ENCODE results near the gene DNAJA1. TPM values are rescaled to one million over a fixed set of nuclear protein-coding genes. Genes with fewer than 3 reads are reported as not detected.
A peak's percentile ranks its signal among the peaks of the same experiment; 100 is the strongest.

DNAJA1 gene
- total RNA-seq, 3 donors from 2014 or later: 47.3 to 122 (median 74.4) TPM

DNA sequence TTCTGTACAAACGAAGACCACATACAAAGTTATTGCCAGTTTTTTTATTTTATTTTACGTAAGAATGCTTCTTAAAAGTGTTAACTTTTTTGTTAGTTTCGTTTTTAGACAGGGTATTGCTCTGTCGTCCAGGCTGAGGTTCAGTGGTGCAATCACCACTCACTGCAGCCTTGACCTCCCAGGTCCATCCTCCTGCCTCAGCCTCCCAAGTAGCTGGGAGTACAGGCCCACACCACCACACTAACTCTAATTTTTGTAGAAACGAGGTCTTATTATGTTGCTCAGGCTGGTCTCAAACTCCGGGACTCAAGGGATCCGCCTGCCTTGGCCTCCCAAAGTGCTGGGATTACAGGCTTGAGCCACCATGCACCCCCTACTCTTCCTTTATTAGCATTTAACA lies 2.3 kb upstream of the DNAJA1 start:
- TF ChIP-seq, protein P1, sequence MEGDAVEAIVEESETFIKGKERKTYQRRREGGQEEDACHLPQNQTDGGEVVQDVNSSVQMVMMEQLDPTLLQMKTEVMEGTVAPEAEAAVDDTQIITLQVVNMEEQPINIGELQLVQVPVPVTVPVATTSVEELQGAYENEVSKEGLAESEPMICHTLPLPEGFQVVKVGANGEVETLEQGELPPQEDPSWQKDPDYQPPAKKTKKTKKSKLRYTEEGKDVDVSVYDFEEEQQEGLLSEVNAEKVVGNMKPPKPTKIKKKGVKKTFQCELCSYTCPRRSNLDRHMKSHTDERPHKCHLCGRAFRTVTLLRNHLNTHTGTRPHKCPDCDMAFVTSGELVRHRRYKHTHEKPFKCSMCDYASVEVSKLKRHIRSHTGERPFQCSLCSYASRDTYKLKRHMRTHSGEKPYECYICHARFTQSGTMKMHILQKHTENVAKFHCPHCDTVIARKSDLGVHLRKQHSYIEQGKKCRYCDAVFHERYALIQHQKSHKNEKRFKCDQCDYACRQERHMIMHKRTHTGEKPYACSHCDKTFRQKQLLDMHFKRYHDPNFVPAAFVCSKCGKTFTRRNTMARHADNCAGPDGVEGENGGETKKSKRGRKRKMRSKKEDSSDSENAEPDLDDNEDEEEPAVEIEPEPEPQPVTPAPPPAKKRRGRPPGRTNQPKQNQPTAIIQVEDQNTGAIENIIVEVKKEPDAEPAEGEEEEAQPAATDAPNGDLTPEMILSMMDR (IDR thresholded peaks at IDR 0.05): no peak
- Histone ChIP-seq H3K4me1 (ENCODE audit: low read depth) (peaks cover 31% of the 10 kb centered on the region), H3K36me3 (ENCODE audit: low read depth) (no peaks in the 10 kb centered on the region), H3K9me3 (no peaks in the 10 kb centered on the region), H3K4me3 (no peak overlapping the region)
- DNase-seq (no peak), ATAC-seq (no peak)
- intact Hi-C loops (cut with DNase I, micrococcal nuclease): no loop called here

DNA sequence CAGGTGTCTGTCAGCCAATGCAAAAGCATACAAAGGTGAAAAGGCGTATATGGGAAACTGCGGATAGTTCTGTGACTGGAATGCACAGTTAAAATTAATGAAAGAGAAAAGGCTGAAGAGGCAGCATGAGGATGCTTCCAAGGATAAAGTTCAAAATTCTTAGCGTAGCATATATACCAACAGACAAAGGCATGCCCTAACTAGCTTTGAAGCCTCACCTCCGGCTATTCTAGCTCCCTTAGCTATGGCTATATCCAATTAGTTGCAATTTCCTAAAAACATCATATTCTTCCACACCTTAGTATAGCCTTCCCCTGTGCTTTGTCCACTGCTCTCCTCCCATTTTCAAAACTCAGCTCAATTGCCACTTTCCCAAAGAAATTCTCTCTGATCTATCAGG lies 1.4 kb upstream of the DNAJA1 start:
- TF ChIP-seq, protein P1 (IDR thresholded peaks at IDR 0.05): no peak
- H3K9me3 ChIP-seq: no peaks in the 10 kb centered on the region
- ATAC-seq: no peak
- no peak overlapping the region for H3K4me3 ChIP-seq
- H3K4me1 ChIP-seq (ENCODE audit: low read depth): peaks cover 31% of the 10 kb centered on the region
- DNase-seq: no peak
- no peaks in the 10 kb centered on the region for H3K36me3 ChIP-seq (ENCODE audit: low read depth)
- intact Hi-C loops (cut with DNase I, micrococcal nuclease): no loop called here

DNA sequence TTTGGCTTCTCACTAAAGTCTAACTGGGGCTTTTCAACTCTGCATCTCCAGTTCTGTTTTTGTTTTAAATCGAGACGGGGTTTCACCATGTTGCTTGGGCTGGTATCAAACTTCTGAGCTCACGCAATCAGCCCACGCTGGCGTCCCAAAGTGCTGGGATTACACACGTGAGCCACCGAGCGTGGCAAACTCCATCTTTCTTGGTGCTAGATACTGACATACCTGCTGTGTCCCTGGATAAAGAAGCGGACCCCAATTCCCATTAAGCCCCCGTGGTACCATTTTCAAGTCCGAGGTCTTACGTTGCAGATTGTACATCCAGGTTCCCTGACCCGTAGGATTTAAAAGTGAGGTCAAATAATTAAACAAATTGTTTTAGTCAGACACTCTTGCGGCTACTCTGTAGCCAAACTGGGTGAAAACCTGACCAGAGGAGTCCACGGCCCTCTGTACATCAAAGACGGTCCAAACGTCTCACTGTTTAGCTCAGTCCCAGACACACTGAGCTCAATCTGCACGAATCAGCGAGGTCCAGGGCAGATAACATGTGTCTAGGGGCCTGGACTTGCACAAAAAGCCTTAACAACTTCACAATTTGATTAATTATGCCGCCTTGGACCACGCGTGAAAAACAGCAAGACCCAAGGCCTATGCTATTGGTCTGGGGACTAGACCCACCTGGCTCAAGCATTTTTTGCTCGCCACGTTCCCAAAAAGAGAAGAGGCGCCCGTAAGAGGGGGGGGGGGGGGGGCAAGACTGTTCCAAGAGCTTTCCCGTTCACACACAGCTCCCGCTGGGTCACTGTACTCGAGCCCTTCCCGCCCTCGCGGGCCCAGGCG lies 727 bp upstream of the DNAJA1 start:
- H3K4me1 ChIP-seq (ENCODE audit: low read depth): peaks cover 36% of the 10 kb centered on the region
- DNase-seq (peak in 1 of 3 donors; percentile 32), ATAC-seq (peak; percentile 3)

DNA sequence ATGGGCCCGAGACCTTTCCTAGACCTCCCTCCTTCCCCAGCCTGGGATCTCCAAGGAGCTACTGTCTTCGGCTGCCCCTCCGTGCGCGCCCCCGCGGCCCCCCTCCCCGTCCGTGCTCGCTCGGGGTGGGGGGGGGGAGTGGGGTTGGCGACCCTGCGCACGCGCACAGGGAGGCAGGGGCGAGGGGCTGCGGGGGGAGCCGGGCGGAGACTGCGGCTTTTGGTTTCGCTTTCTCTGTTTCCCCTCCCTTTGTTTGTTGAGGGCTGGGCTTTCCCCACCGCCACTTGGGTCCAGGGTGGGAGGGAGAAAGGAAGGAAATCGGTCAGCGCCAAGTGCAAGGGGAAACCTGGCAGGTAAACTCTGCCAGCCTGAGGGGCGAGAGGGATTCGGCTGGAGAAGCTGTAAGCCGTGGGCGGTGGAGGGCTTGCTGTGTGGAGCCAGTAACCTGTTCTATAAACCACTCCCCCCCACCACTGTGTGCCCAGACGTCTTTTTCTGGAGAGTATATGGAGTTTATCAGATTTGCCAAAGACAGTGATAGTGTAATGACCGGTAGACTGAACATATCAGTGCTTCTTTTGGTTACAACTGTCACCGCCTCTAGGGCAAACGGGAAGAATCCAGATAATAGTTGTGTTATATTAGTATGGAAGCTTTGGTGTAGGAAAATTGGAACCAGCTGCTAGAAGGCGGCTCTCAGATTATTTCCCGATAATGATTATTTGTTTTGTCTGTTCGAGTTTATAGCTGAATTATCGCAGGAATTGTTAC lies 684 bp downstream of the DNAJA1 start:
- Histone ChIP-seq H3K4me3 (peak overlapping the region; percentile 91), H3K36me3 (ENCODE audit: low read depth) (no peaks in the 10 kb centered on the region), H3K4me1 (ENCODE audit: low read depth) (peaks cover 39% of the 10 kb centered on the region), H3K9me3 (no peaks in the 10 kb centered on the region)
- intact Hi-C loops (cut with DNase I, micrococcal nuclease): no loop called here
- TF ChIP-seq, protein P1 (IDR thresholded peaks at IDR 0.05): no peak
- ATAC-seq: peak; percentile 74
- DNase-seq: peak; percentile 70 to 80 (median 79)

More for the DNA sequence above, 727 bp upstream of the DNAJA1 start:
- no peaks in the 10 kb centered on the region for H3K36me3 ChIP-seq (ENCODE audit: low read depth)
- intact Hi-C loops (cut with DNase I, micrococcal nuclease): no loop called here
- no peaks in the 10 kb centered on the region for H3K9me3 ChIP-seq
- peak overlapping the region; percentile 91 for H3K4me3 ChIP-seq
- TF ChIP-seq, protein P1 (IDR thresholded peaks at IDR 0.05): no peak

DNA sequence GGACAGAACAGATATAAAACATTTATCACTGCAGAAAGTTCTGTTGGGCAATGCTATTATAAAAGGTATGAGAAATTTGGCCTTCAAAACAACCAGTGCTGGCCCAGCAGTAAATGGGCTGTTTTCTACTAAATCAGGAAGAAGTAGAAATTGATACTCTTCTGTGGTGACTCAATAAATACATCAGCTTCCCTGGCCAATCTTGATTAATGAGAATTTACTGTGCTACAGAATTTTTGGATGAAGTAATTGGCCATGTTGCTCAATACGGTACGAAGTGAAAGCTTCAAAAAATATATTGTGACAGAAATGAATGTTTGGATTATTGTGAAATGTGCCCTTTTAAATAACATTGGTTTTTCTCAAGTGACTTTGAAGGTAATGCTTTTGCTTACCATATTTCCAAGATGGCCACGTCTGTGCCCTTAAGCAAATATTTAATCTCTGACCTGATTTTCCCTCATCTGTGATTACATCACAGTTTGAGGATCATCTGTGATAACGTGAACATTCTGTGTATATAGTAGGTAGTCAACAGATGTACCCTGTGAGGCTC lies 4.2 kb downstream of the DNAJA1 start:
- TF ChIP-seq, protein P1 (IDR thresholded peaks at IDR 0.05): no peak
- DNase-seq: no peak
- no peaks in the 10 kb centered on the region for H3K9me3 ChIP-seq
- ATAC-seq: no peak
- intact Hi-C loops (cut with DNase I, micrococcal nuclease): no loop called here
- H3K36me3 ChIP-seq (ENCODE audit: low read depth): no peaks in the 10 kb centered on the region
- no peak overlapping the region for H3K4me3 ChIP-seq
- H3K4me1 ChIP-seq (ENCODE audit: low read depth): peaks cover 22% of the 10 kb centered on the region

All from mucosa of descending colon (tissue), 3 donors.